Measurements from ENCODE around the gene FAM120C.

The FAM120C gene

GRCh38 chrX:54182864-54183613, at the start of gene FAM120C:
Gene FAM120C, minus strand, starts transcription at chrX:54183254. Its CDS starts 56 bp downstream, at chrX:54183198.
- peak; percentile 61 for DNase-seq (ENCODE audit: low read depth)

GRCh38 chrX:54230435-54231148, 47.5 kb upstream of the FAM120C start:
- DNase-seq (ENCODE audit: low read depth) = no peak

- no peak for DNase-seq (ENCODE audit: low read depth)
These were observed 40.5 kb upstream of the FAM120C start for GRCh38 chrX:54223581-54223980.

- no peak for DNase-seq (ENCODE audit: low read depth)
These were observed 30.5 kb upstream of the FAM120C start for GRCh38 chrX:54213603-54214002.

GRCh38 chrX:54208531-54208930, 25.5 kb upstream of the FAM120C start:
- no peak for DNase-seq (ENCODE audit: low read depth)

GRCh38 chrX:54198262-54198661, 15.2 kb upstream of the FAM120C start:
- no peak for DNase-seq (ENCODE audit: low read depth)

- no peak for DNase-seq (ENCODE audit: low read depth)
These were observed 12.0 kb upstream of the FAM120C start for GRCh38 chrX:54194982-54195588.

- no peak for DNase-seq (ENCODE audit: low read depth)
These were observed 10.2 kb upstream of the FAM120C start for GRCh38 chrX:54193085-54193821.

GRCh38 chrX:54184474-54184873, 1.4 kb upstream of the FAM120C start:
- no peak for DNase-seq (ENCODE audit: low read depth)

- DNase-seq (ENCODE audit: low read depth) = peak; percentile 54
These were observed 725 bp downstream of the FAM120C start for GRCh38 chrX:54182194-54182863.

- DNase-seq (ENCODE audit: low read depth) = no peak
These were observed 1.7 kb downstream of the FAM120C start for GRCh38 chrX:54181202-54181953.

- no peak for DNase-seq (ENCODE audit: low read depth)
These were observed 2.7 kb downstream of the FAM120C start for GRCh38 chrX:54180403-54180802.

GRCh38 chrX:54178100-54178940, 4.7 kb downstream of the FAM120C start:
- no peak for DNase-seq (ENCODE audit: low read depth)

GRCh38 chrX:54177306-54177705, 5.7 kb downstream of the FAM120C start:
- DNase-seq (ENCODE audit: low read depth) = no peak

GRCh38 chrX:54173791-54174190, 9.3 kb downstream of the FAM120C start:
- no peak for DNase-seq (ENCODE audit: low read depth)

GRCh38 chrX:54172455-54172854, 10.6 kb downstream of the FAM120C start:
- no peak for DNase-seq (ENCODE audit: low read depth)

GRCh38 chrX:54171527-54172250, 11.4 kb downstream of the FAM120C start:
- DNase-seq (ENCODE audit: low read depth) = no peak

GRCh38 chrX:54171091-54171490, 12.0 kb downstream of the FAM120C start:
- DNase-seq (ENCODE audit: low read depth) = no peak

- DNase-seq (ENCODE audit: low read depth) = no peak
These were observed 16.1 kb downstream of the FAM120C start for GRCh38 chrX:54166915-54167314.

All from stimulated activated CD4-positive, alpha-beta T cell treated with anti-CD3 and anti-CD28 coated beads, Interleukin-2, amount 100 ng/mL, for 4 hours (primary cell).